Ovary (tissue), 9 donors: ENCODE data around the gene COASY. TPM values are rescaled to one million over a fixed set of nuclear protein-coding genes. Genes with fewer than 3 reads are reported as not detected.

Source experiments
- DNase-seq, 5 donors: peaks; one replicate each; pipeline ENCODE4 v3.0.0-alpha.2; 2019 to 2020
- H3K27ac ChIP-seq, 2 donors: fragments of 200-600 bp; one replicate each; pipeline versions ENCODE4 v1.5.1 to v1.8.0; 2019 to 2022
- H3K27me3 ChIP-seq: fragments of 200-600 bp; one replicate; pipeline ENCODE4 v1.8.0; 2022
- H3K36me3 ChIP-seq: fragments of 200-600 bp; sonication (generic); one replicate; pipeline ENCODE4 v1.5.1; 2019
- H3K4me1 ChIP-seq: one replicate; pipeline ENCODE4 v1.8.1; 2013; ENCODE audit warnings: mild to moderate bottlenecking, moderate library complexity; ENCODE audit not compliant: insufficient read depth
- H3K4me3 ChIP-seq: fragments of 200-600 bp; sonication (generic); one replicate; pipeline ENCODE4 v1.5.1; 2017
- H3K9me3 ChIP-seq, 2 donors: fragments of 200-600 bp in 1 of 2; sonication (generic) in 1 of 2; one replicate each; pipeline versions ENCODE4 v1.5.1 to v1.8.1; 2013 to 2019; ENCODE audit warnings: mild to moderate bottlenecking in 1 of 2, moderate library complexity in 1 of 2
- EP300 ChIP-seq: sonication (generic); formaldehyde crosslinking; IDR thresholded peaks from one replicate; pipeline ENCODE4 v1.6.1; 2017; ENCODE audit warnings: antibody characterized with exemption
- POLR2A ChIP-seq: fragments of 450-650 bp; IDR thresholded peaks from one replicate; pipeline ENCODE4 v1.6.1; 2017; ENCODE audit warnings: antibody characterized with exemption, mild to moderate bottlenecking, moderate library complexity
- WGBS, 3 donors: extraction: QIAGEN DNeasy Blood & Tissue Kit in 1 of 3; methylation state at CpG; one replicate each; pipeline versions ENCODE4 v1.1.5 to v1.1.7; 2013 to 2017; 5-methylcytosine and 5-hydroxymethylcytosine counted together
- intact Hi-C, 4 donors: fragments of 100-400 bp; cut with DNase I; formaldehyde crosslinking; loops; one replicate each; pipeline versions ENCODE4 v1.11.0 to v1.15.1; 2022 to 2023
- polyA plus RNA-seq, 2 donors: library from polyadenylated mRNA; stranded (reverse); fragments of 200-250 nt in 1 of 2; fragments of 350-450 nt in 1 of 2; fragmentation: Illumina TruSeq in 1 of 2; extraction: RNeasy Lipid Tissue Mini Kit (QIAGEN cat#74804) in 1 of 2; gene quantifications; one replicate each; pipeline ENCODE4 v1.2.3, GENCODE V29; 2013 to 2014
- total RNA-seq, 7 donors: library from RNA; depleted of rRNA in 2 of 7; stranded (reverse); fragments of >200 nt in 2 of 7; fragmentation: NEBNext Ultra II Directional in 3 of 7; extraction: Animal tissue kit (Norgen Biotek cat#: 25700) in 3 of 7; gene quantifications; one replicate each; pipeline versions ENCODE4 v1.1.0 to v1.2.4, GENCODE V29; 2016 to 2023
- TF ChIP-seq, protein P1 (sequence below), 3 donors: fragments of 450-650 bp in 2 of 3; fragments of 200-600 bp in 1 of 3; IDR thresholded peaks; one replicate each; pipeline versions ENCODE4 v1.5.1 to v1.8.0; 2016 to 2022; ENCODE audit warnings: antibody characterized with exemption in 3 of 3, mild to moderate bottlenecking in 1 of 3
- donor health status: DM: no; HTN: no; CAD: no; lungs with moderate emphysema.
- donor health status: DM: no; HTN: no; CAD: no.
- donor health status: Bipolar disorder and iron deficiency.
- donor health status: DM: yes; HTN: yes; CAD: no.
- donor health status: DM: no; HTN: no; CAD: no.
- donor health status: DM: yes; HTN: yes; CAD: no.

COASY gene
- total and polyA plus RNA-seq, 9 donors, result 13.8 to 51.2 (median 40.8) TPM

DNA sequence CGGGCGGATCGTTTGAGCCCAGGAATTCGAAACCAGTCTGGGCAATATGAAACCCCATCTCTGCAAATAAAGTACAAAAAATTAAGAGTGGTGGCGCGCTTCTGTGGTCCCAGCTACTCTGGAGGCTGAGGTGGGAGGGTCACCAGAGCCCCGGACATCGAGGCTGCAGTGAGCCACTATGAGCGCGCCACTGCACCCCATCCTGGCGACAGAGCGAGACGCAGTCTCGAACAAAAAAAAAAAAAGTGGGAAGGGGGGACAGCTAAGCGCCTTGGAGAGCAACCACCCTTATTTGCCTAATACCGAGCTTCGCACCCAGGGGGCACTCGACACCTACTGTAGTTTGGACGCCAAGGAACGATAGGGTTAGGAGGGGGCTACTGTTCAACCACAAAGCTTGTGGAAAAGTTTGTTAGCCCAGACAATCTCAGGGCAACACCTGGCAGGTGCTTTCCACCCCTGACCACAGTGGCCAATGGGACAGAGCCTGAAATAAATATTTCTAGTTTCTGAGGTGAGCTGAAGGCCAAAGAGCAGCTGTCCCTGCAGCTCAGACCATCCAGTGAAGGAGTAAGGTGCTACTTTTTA, 16.4 kb downstream of the COASY start:
- 0 to 1% (median 0%) methylated on average over 20 of the region's 20 CpGs for WGBS, 3 donors
- intact Hi-C loops, result loop anchor here in 2 of 4 donors (2.0 to 5.0 kb wide), 3 partner anchors 100 to 606 kb away; partner anchors contain the start of genes CCR10 (in 1 of the 2) and CNTNAP1 (in 1 of the 2)
- TF ChIP-seq POLR2A, result no peak
- TF ChIP-seq, protein P1, sequence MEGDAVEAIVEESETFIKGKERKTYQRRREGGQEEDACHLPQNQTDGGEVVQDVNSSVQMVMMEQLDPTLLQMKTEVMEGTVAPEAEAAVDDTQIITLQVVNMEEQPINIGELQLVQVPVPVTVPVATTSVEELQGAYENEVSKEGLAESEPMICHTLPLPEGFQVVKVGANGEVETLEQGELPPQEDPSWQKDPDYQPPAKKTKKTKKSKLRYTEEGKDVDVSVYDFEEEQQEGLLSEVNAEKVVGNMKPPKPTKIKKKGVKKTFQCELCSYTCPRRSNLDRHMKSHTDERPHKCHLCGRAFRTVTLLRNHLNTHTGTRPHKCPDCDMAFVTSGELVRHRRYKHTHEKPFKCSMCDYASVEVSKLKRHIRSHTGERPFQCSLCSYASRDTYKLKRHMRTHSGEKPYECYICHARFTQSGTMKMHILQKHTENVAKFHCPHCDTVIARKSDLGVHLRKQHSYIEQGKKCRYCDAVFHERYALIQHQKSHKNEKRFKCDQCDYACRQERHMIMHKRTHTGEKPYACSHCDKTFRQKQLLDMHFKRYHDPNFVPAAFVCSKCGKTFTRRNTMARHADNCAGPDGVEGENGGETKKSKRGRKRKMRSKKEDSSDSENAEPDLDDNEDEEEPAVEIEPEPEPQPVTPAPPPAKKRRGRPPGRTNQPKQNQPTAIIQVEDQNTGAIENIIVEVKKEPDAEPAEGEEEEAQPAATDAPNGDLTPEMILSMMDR (IDR thresholded peaks at IDR 0.05), result peak in 2 of 3 donors; percentile 70 to 72
- TF ChIP-seq EP300, result no peak
- peaks cover 4% of the 10 kb centered on the region for H3K4me1 ChIP-seq
- H3K9me3 ChIP-seq, result no peaks in the 10 kb centered on the region
- H3K36me3 ChIP-seq, result no peaks in the 10 kb centered on the region
- H3K27me3 ChIP-seq, result no peaks in the 10 kb centered on the region
- H3K27ac ChIP-seq, result peak overlapping the region in 1 of 2 donors; percentile 78
- peak overlapping the region; percentile 65 for H3K4me3 ChIP-seq
- peak; percentile 69 to 87 (median 81) for DNase-seq

DNA sequence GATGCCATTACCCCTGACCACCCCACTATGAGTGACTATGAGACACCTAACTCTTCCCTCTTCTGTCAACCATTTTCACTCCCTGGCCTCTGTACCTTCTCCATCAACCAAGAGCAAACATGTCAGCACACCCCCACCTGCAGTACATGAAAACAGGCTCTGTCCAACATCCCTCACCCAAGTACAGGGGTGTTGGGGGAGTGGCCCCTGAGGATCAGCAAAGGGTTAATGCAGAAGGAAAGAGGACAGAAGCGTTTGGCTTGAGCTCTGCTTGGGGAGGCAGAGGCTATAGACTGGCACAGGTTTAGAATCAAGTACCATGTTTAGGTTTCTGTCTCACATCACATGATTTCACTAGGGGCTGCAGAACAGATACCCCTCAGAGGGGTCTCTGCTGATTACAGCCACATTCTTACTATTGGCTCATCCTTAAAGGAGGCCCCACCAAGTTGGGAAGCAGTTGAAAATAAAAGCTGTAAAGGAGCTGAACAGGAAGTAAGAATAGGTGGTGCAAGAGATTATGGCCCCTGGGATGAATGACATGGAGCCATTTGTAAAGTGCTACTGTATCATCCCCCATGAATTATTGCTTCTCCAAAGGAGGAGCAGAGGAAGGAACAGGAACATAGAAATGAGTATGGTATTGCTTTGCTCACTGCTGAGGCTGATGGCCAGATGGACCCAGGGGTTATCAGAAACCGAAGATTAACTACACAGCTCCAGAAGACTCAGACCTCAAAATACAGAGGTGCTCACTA, 18.0 kb downstream of the COASY start:
- H3K27ac ChIP-seq, result no peak overlapping the region
- H3K4me3 ChIP-seq, result no peak overlapping the region
- no peaks in the 10 kb centered on the region for H3K36me3 ChIP-seq
- no peaks in the 10 kb centered on the region for H3K9me3 ChIP-seq
- intact Hi-C loops, result loop anchor here in 2 of 4 donors (2.0 to 10.0 kb wide), 6 partner anchors 99 to 608 kb away; partner anchors contain the start of genes RAMP2 (in 2 of the 2), BECN1 (in 1 of the 2), CCR10 (in 1 of the 2) and CNTNAP1 (in 1 of the 2)
- DNase-seq, result peak in 1 of 5 donors; percentile 9
- no peak for TF ChIP-seq EP300
- TF ChIP-seq POLR2A, result no peak
- TF ChIP-seq, protein P1 (IDR thresholded peaks at IDR 0.05), result no peak
- H3K27me3 ChIP-seq, result no peaks in the 10 kb centered on the region
- peaks cover 4% of the 10 kb centered on the region for H3K4me1 ChIP-seq
- WGBS, 3 donors, result 21 to 51% (median 34%) methylated on average over 2 of the region's 2 CpGs

DNA sequence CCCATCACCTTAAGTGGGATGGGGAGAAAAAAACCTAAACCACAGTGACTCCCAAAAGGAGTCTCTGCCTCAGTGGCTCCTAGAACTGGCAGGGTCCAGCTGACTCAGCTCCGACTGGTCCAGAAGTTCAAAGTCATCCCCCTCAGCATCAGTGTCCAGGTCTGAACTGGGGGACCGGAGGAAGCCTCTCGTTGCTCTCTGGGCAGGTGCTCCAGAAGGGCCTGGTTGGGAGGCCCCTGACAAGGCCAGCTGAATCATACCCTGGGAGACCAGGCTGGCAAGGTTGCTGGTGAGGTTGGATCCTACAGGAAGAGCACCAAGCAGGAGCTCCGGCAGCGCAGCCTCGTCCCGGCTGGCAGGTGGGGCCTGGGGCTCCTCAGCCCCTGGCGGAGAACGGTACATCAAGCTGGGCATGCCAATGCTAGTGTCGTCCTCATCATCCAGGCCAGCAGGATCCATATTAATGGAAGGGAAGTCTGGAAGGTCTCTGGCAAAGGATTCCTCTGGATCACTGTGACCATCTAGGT, 19.9 kb downstream of the COASY start:
- Histone ChIP-seq H3K9me3 (no peaks in the 10 kb centered on the region), H3K4me3 (no peak overlapping the region), H3K27me3 (no peaks in the 10 kb centered on the region), H3K4me1 (peaks cover 4% of the 10 kb centered on the region), H3K27ac (no peak overlapping the region), H3K36me3 (no peaks in the 10 kb centered on the region)
- TF ChIP-seq, protein P1 (IDR thresholded peaks at IDR 0.05), result no peak
- TF ChIP-seq POLR2A, result no peak
- TF ChIP-seq EP300, result no peak
- WGBS, 3 donors, result 85% methylated on average over 10 of the region's 10 CpGs
- intact Hi-C loops, result loop anchor here in 2 of 4 donors (5.0 to 10.0 kb wide), 3 partner anchors 180 to 243 kb away; partner anchors contain the start of genes RAMP2 (in 2 of the 2) and BECN1 (in 1 of the 2)
- DNase-seq, result peak in 1 of 5 donors; percentile 22

DNA sequence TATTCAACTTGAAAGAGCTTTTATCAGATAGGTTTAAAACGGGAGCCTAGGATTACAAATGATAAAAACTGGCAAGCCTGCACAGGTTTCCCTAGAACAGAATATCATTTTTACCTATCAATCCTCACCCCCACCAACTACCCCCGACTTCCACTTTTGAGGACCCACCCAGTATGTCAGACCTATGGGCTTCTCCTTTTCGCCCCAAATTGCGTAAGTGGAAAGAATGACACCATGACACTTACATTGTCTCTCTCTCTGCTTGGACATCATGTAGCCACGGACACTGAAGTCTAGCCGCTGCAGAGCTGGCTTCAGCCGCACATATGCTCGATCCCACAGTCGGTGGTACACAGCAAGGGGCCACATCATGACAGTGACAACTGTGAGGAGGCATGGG, 22.9 kb downstream of the COASY start:
- H3K27me3 ChIP-seq, result no peaks in the 10 kb centered on the region
- intact Hi-C loops, result loop anchor here in 2 of 4 donors (5.0 to 10.0 kb wide), 3 partner anchors 177 to 240 kb away; partner anchors contain the start of genes RAMP2 (in 2 of the 2) and BECN1 (in 1 of the 2)
- H3K27ac ChIP-seq, result no peak overlapping the region
- DNase-seq, result peak in 1 of 5 donors; percentile 19
- H3K9me3 ChIP-seq, result no peaks in the 10 kb centered on the region
- no peaks in the 10 kb centered on the region for H3K36me3 ChIP-seq
- peaks cover 2% of the 10 kb centered on the region for H3K4me1 ChIP-seq
- H3K4me3 ChIP-seq, result no peak overlapping the region
- no peak for TF ChIP-seq EP300
- TF ChIP-seq, protein P1 (IDR thresholded peaks at IDR 0.05), result no peak
- no peak for TF ChIP-seq POLR2A
- WGBS, 3 donors, result 76 to 87% (median 86%) methylated on average over 9 of the region's 9 CpGs
